ENCODE data around the gene STS.
A peak's percentile ranks its signal among the peaks of the same experiment; 100 is the strongest.
"Not testable (repeated sequence)": the region's sequence is repeated elsewhere in the genome, so short reads cannot be mapped to it uniquely, and the experiment has no call there.

STS gene

DNA sequence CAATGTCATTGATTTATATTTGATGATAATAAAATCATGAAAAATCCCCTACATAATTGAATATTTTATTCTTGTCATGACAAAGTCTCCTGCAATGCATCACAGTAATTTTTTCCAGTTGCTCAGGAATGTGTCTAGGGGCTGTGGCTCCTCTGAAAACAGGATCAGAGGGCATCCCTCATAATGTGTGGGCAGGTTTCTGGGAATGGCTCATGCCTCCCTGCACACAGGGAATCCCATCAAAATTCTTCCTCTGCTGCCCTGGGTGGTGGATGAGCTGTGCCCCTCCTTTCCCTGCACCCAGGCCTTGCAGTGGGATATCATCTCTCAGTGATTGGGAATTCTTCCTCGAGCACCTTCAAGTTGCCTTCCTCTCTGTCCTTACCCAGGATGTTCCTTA is 20.9 kb downstream of the STS start:
- TF ChIP-seq, protein P1, sequence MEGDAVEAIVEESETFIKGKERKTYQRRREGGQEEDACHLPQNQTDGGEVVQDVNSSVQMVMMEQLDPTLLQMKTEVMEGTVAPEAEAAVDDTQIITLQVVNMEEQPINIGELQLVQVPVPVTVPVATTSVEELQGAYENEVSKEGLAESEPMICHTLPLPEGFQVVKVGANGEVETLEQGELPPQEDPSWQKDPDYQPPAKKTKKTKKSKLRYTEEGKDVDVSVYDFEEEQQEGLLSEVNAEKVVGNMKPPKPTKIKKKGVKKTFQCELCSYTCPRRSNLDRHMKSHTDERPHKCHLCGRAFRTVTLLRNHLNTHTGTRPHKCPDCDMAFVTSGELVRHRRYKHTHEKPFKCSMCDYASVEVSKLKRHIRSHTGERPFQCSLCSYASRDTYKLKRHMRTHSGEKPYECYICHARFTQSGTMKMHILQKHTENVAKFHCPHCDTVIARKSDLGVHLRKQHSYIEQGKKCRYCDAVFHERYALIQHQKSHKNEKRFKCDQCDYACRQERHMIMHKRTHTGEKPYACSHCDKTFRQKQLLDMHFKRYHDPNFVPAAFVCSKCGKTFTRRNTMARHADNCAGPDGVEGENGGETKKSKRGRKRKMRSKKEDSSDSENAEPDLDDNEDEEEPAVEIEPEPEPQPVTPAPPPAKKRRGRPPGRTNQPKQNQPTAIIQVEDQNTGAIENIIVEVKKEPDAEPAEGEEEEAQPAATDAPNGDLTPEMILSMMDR (IDR thresholded peaks at IDR 0.05; ENCODE audit: control insufficient read depth, insufficient read depth, low read depth, low read length, missing control alignments): no peak
- no peak overlapping the region for H3K4me3 ChIP-seq (ENCODE audit: control insufficient read depth, low read depth, low read length)
- DNase-seq (ENCODE audit: low read depth): no peak

DNA sequence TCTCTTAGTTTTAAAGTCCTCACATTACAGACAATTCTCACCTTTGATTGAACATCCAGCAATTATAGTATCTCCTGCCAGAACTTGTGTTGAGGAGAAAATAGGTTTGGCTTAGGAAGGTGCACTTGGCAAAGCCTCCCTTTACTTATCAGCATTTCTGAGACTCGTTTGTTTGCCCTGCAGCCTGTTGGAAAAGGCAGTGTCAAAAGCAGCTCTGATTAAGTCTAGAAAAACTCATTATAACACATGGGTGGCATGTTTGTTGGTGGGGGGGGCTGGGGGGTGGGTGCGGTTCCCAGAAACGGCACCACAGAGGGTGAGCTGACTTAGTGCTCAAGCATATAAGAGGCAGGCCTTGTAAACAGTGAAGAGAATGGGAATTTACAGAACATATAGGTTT is 22.1 kb downstream of the STS start:
- TF ChIP-seq, protein P1 (IDR thresholded peaks at IDR 0.05; ENCODE audit: control insufficient read depth, insufficient read depth, low read depth, low read length, missing control alignments): no peak
- DNase-seq (ENCODE audit: low read depth): no peak
- no peak overlapping the region for H3K4me3 ChIP-seq (ENCODE audit: control insufficient read depth, low read depth, low read length)

DNA sequence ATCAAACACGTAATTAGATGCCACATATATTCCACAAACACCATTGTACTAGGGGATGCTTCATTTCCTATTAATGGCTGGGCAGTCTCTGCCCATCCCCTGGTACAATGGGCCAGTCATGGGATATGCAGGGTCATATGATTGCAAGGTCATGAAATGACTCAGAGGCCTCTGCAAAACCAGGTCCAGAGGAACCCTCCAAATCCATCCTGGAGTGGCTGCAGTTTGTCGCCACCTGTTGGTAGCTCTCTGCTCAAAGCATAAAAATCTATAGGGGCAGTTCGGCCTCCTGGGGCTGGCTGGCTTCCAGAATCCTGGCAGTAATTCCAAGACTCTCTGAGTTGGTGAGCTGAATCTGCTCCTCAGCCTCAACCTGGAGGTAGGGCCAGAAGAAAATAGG is 23.4 kb downstream of the STS start:
- TF ChIP-seq, protein P1 (IDR thresholded peaks at IDR 0.05; ENCODE audit: control insufficient read depth, insufficient read depth, low read depth, low read length, missing control alignments): peak; percentile 32
- DNase-seq (ENCODE audit: low read depth): no peak
- H3K4me3 ChIP-seq (ENCODE audit: control insufficient read depth, low read depth, low read length): no peak overlapping the region

DNA sequence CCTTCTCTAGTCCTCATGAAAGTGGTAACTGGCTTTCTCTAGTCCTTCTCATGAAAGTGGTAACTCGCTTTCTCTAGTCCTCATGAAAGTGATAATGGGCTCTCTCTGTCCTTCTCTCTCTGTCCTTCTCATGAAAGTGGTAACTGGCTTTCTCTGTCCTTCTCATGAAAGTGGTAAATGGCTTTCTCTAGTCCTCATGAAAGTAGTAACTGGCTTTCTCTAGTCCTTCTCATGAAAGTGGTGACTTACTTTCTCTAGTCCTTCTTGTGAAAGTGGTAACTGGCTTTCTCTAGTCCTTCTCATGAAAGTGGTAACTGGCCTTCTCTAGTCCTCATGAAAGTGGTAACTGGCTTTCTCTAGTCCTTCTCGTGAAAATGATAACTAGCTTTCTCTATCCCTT is 31.3 kb downstream of the STS start:
- DNase-seq (ENCODE audit: low read depth); H3K4me3 ChIP-seq (ENCODE audit: control insufficient read depth, low read depth, low read length): not testable (repeated sequence)

DNA sequence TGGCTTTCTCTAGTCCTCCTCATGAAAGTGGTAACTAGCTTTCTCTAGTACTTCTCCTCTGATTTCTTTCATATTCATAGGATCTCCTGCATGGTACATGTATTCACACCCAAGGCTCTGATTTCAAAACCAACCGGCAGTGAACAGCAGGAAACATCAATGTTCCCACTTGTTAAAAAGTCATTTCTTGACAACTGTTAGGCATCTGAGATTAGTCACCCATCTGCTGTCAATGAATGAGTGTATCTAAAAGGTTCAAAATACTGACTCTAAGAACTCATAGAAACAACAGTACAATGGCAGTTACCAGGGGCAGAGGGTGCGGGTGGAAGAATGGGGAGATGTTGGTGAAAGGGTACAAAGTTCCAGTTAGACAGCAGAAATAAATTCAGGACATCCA is 31.9 kb downstream of the STS start:
- no peak for DNase-seq (ENCODE audit: low read depth)
- TF ChIP-seq, protein P1 (IDR thresholded peaks at IDR 0.05; ENCODE audit: control insufficient read depth, insufficient read depth, low read depth, low read length, missing control alignments): no peak
- H3K4me3 ChIP-seq (ENCODE audit: control insufficient read depth, low read depth, low read length): no peak overlapping the region

DNA sequence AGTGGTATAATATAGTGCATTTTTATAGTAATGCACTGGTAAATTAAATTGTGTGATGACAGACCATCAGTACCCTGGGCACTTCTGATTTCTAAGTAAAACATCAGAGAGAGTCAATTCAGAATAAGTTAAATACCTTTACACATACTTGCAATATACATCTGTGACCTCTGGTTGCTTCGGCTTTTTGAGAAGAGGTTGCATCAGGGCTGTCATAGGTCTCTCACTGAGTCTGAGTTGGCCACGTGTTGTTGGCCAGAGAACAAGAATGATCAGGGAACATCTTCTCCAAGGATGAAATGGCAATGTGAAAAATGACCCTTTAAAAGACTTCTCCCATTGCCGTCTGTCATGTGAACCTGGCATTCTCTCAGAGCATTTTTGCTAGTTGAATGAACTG is 37.3 kb downstream of the STS start:
- TF ChIP-seq, protein P1 (IDR thresholded peaks at IDR 0.05; ENCODE audit: control insufficient read depth, insufficient read depth, low read depth, low read length, missing control alignments): no peak
- no peak overlapping the region for H3K4me3 ChIP-seq (ENCODE audit: control insufficient read depth, low read depth, low read length)
- DNase-seq (ENCODE audit: low read depth): no peak

DNA sequence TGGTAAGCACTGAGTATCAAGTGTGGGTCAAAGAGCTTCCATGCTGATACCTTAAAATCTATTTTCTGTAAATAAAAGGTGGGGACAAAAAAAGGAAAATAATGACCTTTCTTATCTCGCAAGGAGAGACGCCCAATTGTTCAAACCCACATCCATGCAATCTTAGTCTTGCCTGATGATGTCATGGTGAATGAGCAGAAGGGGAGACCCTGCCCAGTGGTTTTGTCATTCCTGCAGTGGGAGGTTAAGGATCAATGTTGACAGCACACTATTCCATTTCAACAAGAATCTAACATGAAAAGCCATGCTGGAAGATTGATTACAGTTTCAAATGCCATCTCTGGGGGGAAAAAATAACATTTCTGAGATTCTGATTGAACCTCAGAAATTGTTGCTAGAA is 41.2 kb downstream of the STS start:
- TF ChIP-seq, protein P1 (IDR thresholded peaks at IDR 0.05; ENCODE audit: control insufficient read depth, insufficient read depth, low read depth, low read length, missing control alignments): no peak
- H3K4me3 ChIP-seq (ENCODE audit: control insufficient read depth, low read depth, low read length): no peak overlapping the region
- DNase-seq (ENCODE audit: low read depth): no peak
